Upper lobe of right lung (tissue), 1 donor: ENCODE data around the gene SPEN. TPM values are rescaled to one million over a fixed set of nuclear protein-coding genes. Genes with fewer than 3 reads are reported as not detected.
A peak's percentile ranks its signal among the peaks of the same experiment; 100 is the strongest.

Experiments
- ATAC-seq: fragments of 200-7000 bp; cut with Tn5 transposase; one replicate; pipeline ENCODE4 v1.9.1; 2020; ENCODE audit warnings: mild to moderate bottlenecking, moderate library complexity
- DNase-seq: peaks from one replicate; pipeline ENCODE4 v3.0.0-alpha.2; 2020
- H3K27ac ChIP-seq: fragments of 200-600 bp; one replicate; pipeline ENCODE4 v1.8.0; 2022
- H3K27me3 ChIP-seq: fragments of 200-600 bp; one replicate; pipeline ENCODE4 v1.8.0; 2022; ENCODE audit warnings: mild to moderate bottlenecking
- H3K36me3 ChIP-seq: fragments of 200-600 bp; one replicate; pipeline ENCODE4 v1.8.0; 2022
- H3K4me1 ChIP-seq: fragments of 200-600 bp; one replicate; pipeline ENCODE4 v1.8.0; 2022
- H3K4me3 ChIP-seq: fragments of 200-600 bp; one replicate; pipeline ENCODE4 v1.8.0; 2022; ENCODE audit warnings: mild to moderate bottlenecking
- H3K9me3 ChIP-seq: fragments of 200-600 bp; one replicate; pipeline ENCODE4 v1.8.0; 2022
- CTCF ChIP-seq: fragments of 200-600 bp; IDR thresholded peaks from one replicate; pipeline ENCODE4 v1.8.0; 2022; ENCODE audit warnings: antibody characterized with exemption
- intact Hi-C: fragments of 100-400 bp; cut with DNase I; formaldehyde crosslinking; loops from one replicate; pipeline ENCODE4 v1.11.0; 2022
- total RNA-seq: library from RNA; stranded (reverse); fragmentation: NEBNext Ultra II Directional; extraction: Animal tissue kit (Norgen Biotek cat#: 25700); gene quantifications from one replicate; pipeline ENCODE4 v1.2.1, GENCODE V29; 2021
- donor health status: DM: no; HTN: yes; CAD: no; lungs with severe emphysema.

SPEN gene
- total RNA-seq, 1 donor from 2014 or later = 53.1 TPM

GRCh38 chr1:15852036-15852827 is 4.7 kb downstream of the SPEN start:
- Histone ChIP-seq H3K4me3 (no peak overlapping the region), H3K4me1 (peaks cover 36% of the 10 kb centered on the region), H3K36me3 (no peaks in the 10 kb centered on the region), H3K27ac (peak overlapping the region; percentile 94), H3K27me3 (no peaks in the 10 kb centered on the region), H3K9me3 (no peaks in the 10 kb centered on the region)
- intact Hi-C loops = no loop called here
- DNase-seq (no peak), ATAC-seq (no peak)
- TF ChIP-seq CTCF = no peak

GRCh38 chr1:15852828-15853302 is 5.4 kb downstream of the SPEN start:
- Histone ChIP-seq H3K4me1 (peaks cover 36% of the 10 kb centered on the region), H3K9me3 (no peaks in the 10 kb centered on the region), H3K27me3 (no peaks in the 10 kb centered on the region), H3K27ac (no peak overlapping the region), H3K4me3 (no peak overlapping the region), H3K36me3 (no peaks in the 10 kb centered on the region)
- DNase-seq = no peak
- intact Hi-C loops = no loop called here
- no peak for TF ChIP-seq CTCF
- no peak for ATAC-seq

- DNase-seq (no peak), ATAC-seq (no peak)
- H3K4me3 ChIP-seq = no peak overlapping the region
- intact Hi-C loops = no loop called here
- no peak for TF ChIP-seq CTCF
- no peaks in the 10 kb centered on the region for H3K36me3 ChIP-seq
- peaks cover 28% of the 10 kb centered on the region for H3K4me1 ChIP-seq
- no peaks in the 10 kb centered on the region for H3K9me3 ChIP-seq
- no peak overlapping the region for H3K27ac ChIP-seq
- H3K27me3 ChIP-seq = no peaks in the 10 kb centered on the region
These were observed 9.4 kb downstream of the SPEN start for GRCh38 chr1:15856888-15857287.

GRCh38 chr1:15858069-15858670 is 10.7 kb downstream of the SPEN start:
- Histone ChIP-seq H3K9me3 (no peaks in the 10 kb centered on the region), H3K27ac (no peak overlapping the region), H3K4me3 (no peak overlapping the region), H3K4me1 (peaks cover 23% of the 10 kb centered on the region), H3K36me3 (no peaks in the 10 kb centered on the region), H3K27me3 (no peaks in the 10 kb centered on the region)
- intact Hi-C loops = no loop called here
- ATAC-seq (no peak), DNase-seq (no peak)
- TF ChIP-seq CTCF = no peak

- DNase-seq (no peak), ATAC-seq (no peak)
- intact Hi-C loops = no loop called here
- Histone ChIP-seq H3K27me3 (no peaks in the 10 kb centered on the region), H3K9me3 (no peaks in the 10 kb centered on the region), H3K27ac (no peak overlapping the region), H3K36me3 (no peaks in the 10 kb centered on the region), H3K4me1 (peaks cover 21% of the 10 kb centered on the region), H3K4me3 (no peak overlapping the region)
- TF ChIP-seq CTCF = no peak
These were observed 11.3 kb downstream of the SPEN start for GRCh38 chr1:15858672-15859372.
